Adrenal gland (tissue), 12 donors: ENCODE measurements around the gene MYO10. TPM values are rescaled to one million over a fixed set of nuclear protein-coding genes. Genes with fewer than 3 reads are reported as not detected.

ENCODE experiments used
- DNase-seq, 7 donors: peaks; one replicate each; pipeline ENCODE4 v3.0.0-alpha.2; 2019 to 2020
- H3K27ac ChIP-seq, 5 donors: fragments of 200-600 bp; sonication (generic) in 4 of 5; 1 replicate in 3 of 5; 2 replicates in 2 of 5; pipeline versions ENCODE4 v1.5.1 to v1.8.0; 2016 to 2020; ENCODE audit warnings: mild to moderate bottlenecking in 1 of 5
- H3K27me3 ChIP-seq: fragments of 200-600 bp; 2 replicates; pipeline ENCODE4 v1.8.0; 2021
- H3K36me3 ChIP-seq, 2 donors: fragments of 200-600 bp; replicated peaks in 1 of 2; 1 replicate in 1 of 2; 2 replicates in 1 of 2; pipeline versions ENCODE4 v1.5.1 to v1.8.0; 2018 to 2022
- H3K4me1 ChIP-seq, 2 donors: fragments of 200-600 bp; replicated peaks in 1 of 2; 1 replicate in 1 of 2; 2 replicates in 1 of 2; pipeline versions ENCODE4 v1.5.1 to v1.8.0; 2018 to 2021
- H3K4me3 ChIP-seq, 4 donors: fragments of 200-600 bp; sonication (generic) in 3 of 4; one replicate each; pipeline ENCODE4 v1.5.1; 2016 to 2018
- H3K9me3 ChIP-seq, 3 donors: fragments of 200-600 bp; sonication (generic) in 1 of 3; replicated peaks in 1 of 3; 1 replicate in 2 of 3; 2 replicates in 1 of 3; pipeline versions ENCODE4 v1.5.1 to v1.8.0; 2016 to 2021
- POLR2A ChIP-seq, 2 donors: fragments of 450-650 bp; IDR thresholded peaks; one replicate each; pipeline ENCODE4 v1.6.1; 2017; ENCODE audit warnings: antibody characterized with exemption in 2 of 2, mild to moderate bottlenecking in 2 of 2, moderate library complexity in 1 of 2
- WGBS, 4 donors: extraction: QIAGEN DNeasy Blood & Tissue Kit in 2 of 4; methylation state at CpG; one replicate each; pipeline versions ENCODE4 v1.1.5 to v1.1.7; 2013 to 2017; 5-methylcytosine and 5-hydroxymethylcytosine counted together
- intact Hi-C, 2 donors: fragments of 100-400 bp; cut with DNase I; formaldehyde crosslinking; loops; one replicate each; pipeline versions ENCODE4 v1.14.1 to v1.15.0; 2022 to 2023
- polyA plus RNA-seq, 3 donors: library from polyadenylated mRNA; stranded (reverse); fragments of 200-250 nt in 2 of 3; fragments of 350-450 nt in 1 of 3; fragmentation: Illumina TruSeq in 1 of 3; extraction: RNeasy Lipid Tissue Mini Kit (QIAGEN cat#74804) in 1 of 3; gene quantifications; one replicate each; pipeline ENCODE4 v1.2.3, GENCODE V29; 2013 to 2014
- total RNA-seq, 9 donors: library from RNA; depleted of rRNA in 4 of 9; stranded (reverse); fragments of >200 nt in 4 of 9; fragments of 120-200 nt in 1 of 9; fragmentation: NEBNext Ultra II Directional in 1 of 9; extraction: Animal tissue kit (Norgen Biotek cat#: 25700) in 1 of 9; gene quantifications; one replicate each; pipeline versions ENCODE4 v1.1.0 to v1.2.4, GENCODE V29; 2013 to 2023
- TF ChIP-seq, protein P1 (sequence below), 6 experiments: fragments of 450-650 bp in 4 of 6; fragments of 200-600 bp in 2 of 6; sonication (generic) in 1 of 6; IDR thresholded peaks; 1 replicate in 5 of 6; 2 replicates in 1 of 6; pipeline versions ENCODE4 v1.5.1 to v1.8.0; 2016 to 2021; ENCODE audit warnings: antibody characterized with exemption in 6 of 6, mild to moderate bottlenecking in 2 of 6, moderate library complexity in 1 of 6
- donor health status: healthy with polysubstance abuse.
- donor health status: Bipolar disorder and iron deficiency.
- donor health status: DM: yes; HTN: yes; CAD: no.
- donor health status: DM: no; HTN: no; CAD: no.
- donor health status: DM: no; HTN: no; CAD: no.
- donor health status: DM: yes; HTN: yes; CAD: no.

Gene MYO10
- total and polyA plus RNA-seq, 12 donors, result 2.2 to 38.9 (median 10.5) TPM

GRCh38 chr5:16819522-16820167 is 116.4 kb downstream of the MYO10 start:
- 80 to 84% (median 81%) methylated on average over 4 of the region's 4 CpGs for WGBS, 4 donors
- DNase-seq, result no peak
- Histone ChIP-seq H3K4me3 (no peak overlapping the region), H3K4me1 (no peaks in the 10 kb centered on the region), H3K9me3 (no peaks in the 10 kb centered on the region), H3K27ac (no peak overlapping the region), H3K36me3 (no peaks in the 10 kb centered on the region), H3K27me3 (no peaks in the 10 kb centered on the region)
- intact Hi-C loops, result no loop called here
- TF ChIP-seq, protein P1, sequence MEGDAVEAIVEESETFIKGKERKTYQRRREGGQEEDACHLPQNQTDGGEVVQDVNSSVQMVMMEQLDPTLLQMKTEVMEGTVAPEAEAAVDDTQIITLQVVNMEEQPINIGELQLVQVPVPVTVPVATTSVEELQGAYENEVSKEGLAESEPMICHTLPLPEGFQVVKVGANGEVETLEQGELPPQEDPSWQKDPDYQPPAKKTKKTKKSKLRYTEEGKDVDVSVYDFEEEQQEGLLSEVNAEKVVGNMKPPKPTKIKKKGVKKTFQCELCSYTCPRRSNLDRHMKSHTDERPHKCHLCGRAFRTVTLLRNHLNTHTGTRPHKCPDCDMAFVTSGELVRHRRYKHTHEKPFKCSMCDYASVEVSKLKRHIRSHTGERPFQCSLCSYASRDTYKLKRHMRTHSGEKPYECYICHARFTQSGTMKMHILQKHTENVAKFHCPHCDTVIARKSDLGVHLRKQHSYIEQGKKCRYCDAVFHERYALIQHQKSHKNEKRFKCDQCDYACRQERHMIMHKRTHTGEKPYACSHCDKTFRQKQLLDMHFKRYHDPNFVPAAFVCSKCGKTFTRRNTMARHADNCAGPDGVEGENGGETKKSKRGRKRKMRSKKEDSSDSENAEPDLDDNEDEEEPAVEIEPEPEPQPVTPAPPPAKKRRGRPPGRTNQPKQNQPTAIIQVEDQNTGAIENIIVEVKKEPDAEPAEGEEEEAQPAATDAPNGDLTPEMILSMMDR (IDR thresholded peaks at IDR 0.05), result no peak
- TF ChIP-seq POLR2A (IDR thresholded peaks at IDR 0.05), result no peak

- H3K9me3 ChIP-seq, result no peaks in the 10 kb centered on the region
- TF ChIP-seq, protein P1 (IDR thresholded peaks at IDR 0.05), result no peak
- no peak for TF ChIP-seq POLR2A (IDR thresholded peaks at IDR 0.05)
- H3K4me3 ChIP-seq, result no peak overlapping the region
- no peaks in the 10 kb centered on the region for H3K36me3 ChIP-seq
- WGBS, 4 donors, result 38 to 67% (median 47%) methylated on average over 3 of the region's 3 CpGs
- no peak for DNase-seq
- intact Hi-C loops, result no loop called here
- H3K27me3 ChIP-seq, result no peaks in the 10 kb centered on the region
- no peaks in the 10 kb centered on the region for H3K4me1 ChIP-seq
- no peak overlapping the region for H3K27ac ChIP-seq
Observed at GRCh38 chr5:16815432-16815831, 120.7 kb downstream of the MYO10 start.

GRCh38 chr5:16812911-16813310 is 123.2 kb downstream of the MYO10 start:
- peaks cover 0 to 9% of the 10 kb centered on the region in 2 donors for H3K4me1 ChIP-seq
- no peak for TF ChIP-seq POLR2A (IDR thresholded peaks at IDR 0.05)
- TF ChIP-seq, protein P1 (IDR thresholded peaks at IDR 0.05), result no peak
- no peaks in the 10 kb centered on the region for H3K27me3 ChIP-seq
- H3K36me3 ChIP-seq, result no peaks in the 10 kb centered on the region
- WGBS, 4 donors, result 74 to 85% (median 77%) methylated on average over 3 to 4 of the region's 4 CpGs
- no peaks in the 10 kb centered on the region for H3K9me3 ChIP-seq
- H3K4me3 ChIP-seq, result no peak overlapping the region
- DNase-seq, result no peak
- H3K27ac ChIP-seq, result no peak overlapping the region
- intact Hi-C loops, result no loop called here

DNA sequence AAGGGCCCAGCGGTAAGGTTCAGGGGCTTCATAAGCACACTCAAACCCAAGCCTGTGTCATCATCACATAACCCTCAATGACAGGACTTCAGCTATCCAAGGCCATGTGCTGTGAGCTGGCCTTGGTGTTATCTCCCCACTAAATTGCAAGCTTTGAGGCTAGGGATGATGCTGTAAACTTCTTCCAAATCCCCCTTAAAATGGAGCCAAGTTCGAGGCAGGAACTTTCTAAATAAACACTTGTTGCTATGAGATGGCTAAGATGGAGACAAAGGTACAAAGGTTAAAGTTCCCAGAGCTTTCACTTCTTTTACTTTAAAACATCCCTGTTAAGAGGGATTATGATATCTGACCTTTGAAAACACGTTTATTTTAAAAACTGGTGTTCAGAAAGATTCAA is 123.6 kb downstream of the MYO10 start:
- H3K4me3 ChIP-seq, result no peak overlapping the region
- DNase-seq, result no peak
- H3K27me3 ChIP-seq, result no peaks in the 10 kb centered on the region
- peak overlapping the region in 1 of 5 donors; percentile 63 for H3K27ac ChIP-seq
- 16 to 34% (median 29%) methylated on average over 2 to 3 of the region's 3 CpGs for WGBS, 4 donors
- TF ChIP-seq, protein P1 (IDR thresholded peaks at IDR 0.05), result no peak
- no peak for TF ChIP-seq POLR2A (IDR thresholded peaks at IDR 0.05)
- intact Hi-C loops, result no loop called here
- H3K4me1 ChIP-seq, result peaks cover 0 to 9% of the 10 kb centered on the region in 2 donors
- no peaks in the 10 kb centered on the region for H3K36me3 ChIP-seq
- H3K9me3 ChIP-seq, result no peaks in the 10 kb centered on the region
